NCI-H2029 treated with DMSO at 0.1 percent for 48 hours (cell line): ENCODE measurements around the gene MACROD1.

Experiments
- DNase-seq: peaks from one replicate; lab custom pipeline; 2025; lab: John Stamatoyannopoulos, UW

Gene MACROD1

GRCh38 chr11:64092761-64093136, 73.2 kb downstream of the MACROD1 start:
- no peak for DNase-seq

GRCh38 chr11:64092111-64092760, 73.7 kb downstream of the MACROD1 start:
- no peak for DNase-seq

DNA sequence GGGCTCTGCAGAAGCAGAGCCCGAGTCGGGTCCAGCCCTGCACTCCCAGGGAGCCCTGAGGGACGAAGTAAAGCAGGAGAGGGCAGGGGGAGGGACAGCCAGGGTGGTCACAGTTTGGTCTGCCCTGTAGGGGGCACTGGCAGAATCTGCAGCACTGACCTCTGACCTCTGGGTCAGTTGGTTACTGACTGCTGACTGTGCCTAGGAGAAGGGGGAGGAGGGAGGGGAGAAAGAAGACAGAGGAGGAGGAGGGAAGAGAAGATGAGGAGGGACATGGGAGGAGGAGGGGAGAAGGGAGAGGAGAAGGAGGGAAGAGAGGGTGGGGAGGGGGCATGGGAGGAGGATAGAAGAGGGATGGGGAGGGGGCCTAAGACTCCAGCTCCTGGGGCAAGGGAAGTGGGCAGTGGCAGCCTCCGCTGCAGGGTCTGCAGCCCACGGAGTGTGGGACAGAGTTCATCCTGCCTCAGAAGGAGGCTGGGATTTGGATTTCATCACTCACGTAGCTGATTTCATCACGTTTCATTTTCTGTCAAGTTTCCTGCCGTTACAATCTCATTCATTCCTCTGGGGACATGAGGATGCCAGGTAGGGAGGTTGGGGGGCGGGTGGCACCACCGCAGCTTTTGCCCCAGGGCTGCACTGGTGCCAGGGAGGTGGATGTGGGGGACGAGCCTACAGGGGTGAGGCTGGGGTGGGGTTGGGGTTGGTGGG, 75.0 kb downstream of the MACROD1 start:
- DNase-seq: no peak

DNA sequence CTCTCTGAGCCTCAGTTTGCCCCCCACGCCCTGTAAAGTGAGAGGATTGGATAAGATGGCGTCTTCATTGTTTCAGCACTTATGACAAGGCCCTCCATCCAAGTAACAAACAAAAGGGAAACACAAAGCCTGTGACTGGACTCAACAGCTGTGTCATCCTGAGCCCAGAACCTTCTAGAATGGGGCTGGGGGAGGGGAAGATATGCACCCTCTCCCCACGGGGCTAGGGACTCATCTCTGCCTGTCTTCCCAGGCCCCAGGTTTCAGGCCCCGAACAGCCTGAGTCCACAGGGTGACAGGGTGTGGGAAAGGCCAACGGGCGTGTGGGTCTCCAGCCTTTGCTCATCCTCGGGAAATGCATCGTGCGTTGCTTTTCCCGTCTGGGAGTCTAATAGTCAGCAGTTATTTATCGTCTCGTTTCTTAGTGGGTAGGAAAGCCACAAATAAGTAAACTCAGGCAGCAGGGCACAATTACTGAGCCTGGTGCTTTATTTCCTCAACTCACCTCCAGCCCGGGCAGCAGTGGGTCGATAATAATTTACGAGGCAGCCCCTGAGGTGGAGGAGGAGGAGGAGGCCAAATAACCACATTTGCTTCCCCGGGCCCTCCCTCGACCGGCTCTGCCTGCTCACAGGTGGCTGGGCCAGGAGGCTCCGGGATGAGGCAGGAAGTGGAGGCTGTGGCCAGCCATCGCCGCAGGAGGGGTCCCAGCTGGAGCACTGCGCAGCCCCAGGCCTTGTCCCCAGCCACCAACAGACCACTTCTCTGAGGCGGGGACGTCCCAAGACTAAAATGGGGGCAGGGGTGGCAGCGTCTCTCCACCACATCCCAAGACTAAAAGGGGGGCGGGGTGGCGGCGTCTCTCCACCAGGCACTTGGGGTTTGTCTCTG, 75.8 kb downstream of the MACROD1 start:
- DNase-seq: no peak

DNA sequence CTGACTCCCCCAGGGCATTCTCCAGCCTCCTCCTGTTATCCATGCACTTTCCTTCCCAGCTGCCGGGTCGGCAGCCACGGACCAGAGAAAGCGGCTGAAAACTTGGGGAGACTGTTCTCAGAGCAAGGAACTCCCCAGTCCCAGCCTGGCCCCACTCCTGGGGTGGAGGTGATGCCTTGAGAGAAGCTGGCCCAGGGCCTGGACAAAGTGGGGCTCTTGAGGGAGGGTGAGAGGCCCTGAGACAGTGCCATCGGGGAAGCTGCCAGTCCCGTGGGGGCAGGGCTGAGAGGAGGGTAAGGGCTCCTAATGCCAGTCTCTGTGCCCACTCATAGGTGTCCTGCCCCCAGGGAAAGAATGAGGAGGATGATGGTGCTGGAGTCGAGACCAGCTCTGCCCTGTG, 76.4 kb downstream of the MACROD1 start:
- no peak for DNase-seq

- no peak for DNase-seq
These were observed 76.9 kb downstream of the MACROD1 start for GRCh38 chr11:64089027-64089360.

GRCh38 chr11:64088162-64089026, 77.5 kb downstream of the MACROD1 start:
- DNase-seq: no peak

- DNase-seq: no peak
These were observed 79.4 kb downstream of the MACROD1 start for GRCh38 chr11:64086258-64087123.

GRCh38 chr11:64085906-64086257, 80.0 kb downstream of the MACROD1 start:
- no peak for DNase-seq

- DNase-seq: no peak
These were observed 80.8 kb downstream of the MACROD1 start for GRCh38 chr11:64084951-64085710.

DNA sequence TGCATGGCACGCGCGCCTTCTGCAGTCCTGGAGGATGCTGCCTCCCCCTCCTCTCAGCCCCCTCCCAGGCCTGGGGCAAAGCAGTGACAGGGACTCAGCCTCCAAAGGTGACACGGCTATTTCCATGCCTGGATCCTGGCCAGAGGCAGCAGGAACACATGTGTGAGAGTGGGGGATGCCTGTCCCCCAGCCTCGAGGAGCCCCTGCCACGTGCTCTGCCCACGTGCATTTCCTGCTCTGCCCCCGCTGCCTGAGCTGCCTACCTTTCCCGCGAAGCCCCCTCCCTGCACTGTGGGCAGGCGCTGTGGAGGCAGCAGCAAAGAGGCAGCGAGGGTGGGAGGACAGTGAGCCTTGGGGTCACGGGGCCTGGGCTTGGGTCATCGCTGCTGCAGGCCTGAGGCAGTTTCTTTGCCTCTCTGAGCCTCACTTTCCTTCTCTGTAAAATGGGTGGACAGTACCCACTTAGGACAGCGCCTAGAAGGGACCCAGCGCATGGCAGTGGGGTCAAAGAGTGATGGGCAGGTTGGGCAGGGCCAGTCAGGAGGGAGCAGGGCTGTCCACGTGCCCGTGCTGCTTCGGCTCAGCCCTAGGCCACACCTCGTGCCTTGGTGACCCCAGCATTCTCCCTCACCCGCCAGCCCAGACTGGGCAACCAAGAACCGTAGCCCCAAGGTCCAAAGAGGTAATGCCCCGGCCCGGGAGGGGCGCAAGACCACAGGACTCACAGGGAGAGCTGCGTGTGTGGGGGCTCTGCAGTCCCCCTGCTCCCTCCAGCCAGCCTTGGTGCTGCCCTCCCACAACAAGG, 81.6 kb downstream of the MACROD1 start:
- no peak for DNase-seq

DNA sequence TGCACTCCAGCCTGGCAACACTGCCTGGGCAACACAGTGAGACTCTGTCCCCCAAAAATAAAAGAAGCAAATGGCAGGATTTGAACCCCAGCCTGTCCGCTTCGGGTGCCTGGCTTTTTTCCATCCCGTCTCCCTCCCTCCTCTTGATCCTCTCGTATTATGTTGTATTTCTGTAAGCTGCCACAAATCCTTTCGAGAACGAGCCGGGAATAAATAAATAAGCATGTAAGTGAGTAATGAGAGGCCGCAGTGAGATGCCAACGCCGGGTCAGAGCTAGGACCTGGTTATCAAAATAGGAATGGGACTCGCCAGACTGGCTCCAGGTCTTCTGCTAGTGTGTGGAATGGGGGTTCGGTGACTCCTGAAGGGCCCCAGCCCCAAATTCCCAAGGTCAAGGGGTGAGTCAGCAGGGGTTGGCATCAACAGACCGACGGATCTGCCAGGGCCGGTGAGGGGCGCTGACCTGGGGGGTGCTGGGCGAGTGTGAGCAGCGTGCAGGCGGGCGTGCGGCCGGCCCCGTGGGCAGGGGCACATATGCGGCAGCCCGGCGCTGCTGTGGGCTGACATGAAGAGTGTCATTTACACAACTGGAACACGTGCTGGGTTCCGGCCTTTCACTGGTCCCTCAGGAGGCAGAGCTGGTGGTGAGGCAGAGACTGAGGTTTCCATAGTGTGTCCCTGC, 82.4 kb downstream of the MACROD1 start:
- no peak for DNase-seq

- DNase-seq: peak; percentile 64
These were observed 84.0 kb downstream of the MACROD1 start for GRCh38 chr11:64081745-64082442.

- no peak for DNase-seq
These were observed 85.5 kb downstream of the MACROD1 start for GRCh38 chr11:64080390-64080789.

DNA sequence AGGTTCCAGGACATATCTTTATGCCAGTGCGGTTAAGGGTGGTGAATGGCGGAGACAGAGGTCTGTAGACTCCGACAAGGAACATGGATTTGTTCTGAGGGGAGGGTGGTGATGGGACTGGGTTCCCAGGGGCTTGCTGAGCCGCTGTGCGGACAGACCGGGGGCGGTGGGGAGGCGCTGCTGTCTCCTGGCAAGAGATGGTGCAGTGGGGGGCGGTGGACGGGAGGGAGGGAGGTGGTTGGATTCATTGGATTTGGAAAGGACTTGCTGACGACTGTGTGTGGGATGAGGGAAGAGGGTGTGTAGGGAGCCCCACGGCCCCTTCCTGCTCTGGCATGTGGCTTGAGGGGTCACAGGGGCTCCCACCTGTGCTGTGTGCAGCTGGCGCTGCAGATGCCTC, 87.0 kb downstream of the MACROD1 start:
- DNase-seq: no peak

DNA sequence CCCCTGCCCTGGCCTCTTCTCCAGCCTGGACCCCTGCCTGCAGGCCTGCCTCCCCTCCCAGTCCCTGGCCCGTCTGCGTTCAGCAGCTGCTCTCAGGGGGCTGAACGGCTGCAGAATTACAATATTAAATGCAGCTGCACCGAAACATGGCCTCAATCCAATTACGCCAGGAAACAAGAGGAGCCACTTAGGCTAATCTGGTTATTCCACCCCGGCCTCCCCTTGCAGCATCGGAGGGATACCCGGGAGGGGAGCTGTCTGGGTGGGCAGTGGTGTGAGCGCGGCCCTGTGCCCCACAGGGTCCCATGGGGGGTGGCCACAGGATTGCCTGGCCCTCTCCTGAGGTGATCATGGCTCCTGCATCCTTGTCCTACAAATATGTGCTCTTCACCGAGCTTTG, 87.6 kb downstream of the MACROD1 start:
- peak; percentile 17 for DNase-seq

GRCh38 chr11:64077607-64078006, 88.3 kb downstream of the MACROD1 start:
- no peak for DNase-seq

GRCh38 chr11:64076758-64077157, 89.2 kb downstream of the MACROD1 start:
- DNase-seq: no peak
